Bladder microvascular endothelial cell (primary cell): ENCODE data around the gene BDP1. TPM values are rescaled to one million over a fixed set of nuclear protein-coding genes. Genes with fewer than 3 reads are reported as not detected.

Experiments
- total RNA-seq: library from RNA; depleted of rRNA; stranded (reverse); fragments of >200 nt; gene quantifications from 2 replicates; pipeline ENCODE4 v1.2.3, GENCODE V29; 2014

The BDP1 gene, protein sequence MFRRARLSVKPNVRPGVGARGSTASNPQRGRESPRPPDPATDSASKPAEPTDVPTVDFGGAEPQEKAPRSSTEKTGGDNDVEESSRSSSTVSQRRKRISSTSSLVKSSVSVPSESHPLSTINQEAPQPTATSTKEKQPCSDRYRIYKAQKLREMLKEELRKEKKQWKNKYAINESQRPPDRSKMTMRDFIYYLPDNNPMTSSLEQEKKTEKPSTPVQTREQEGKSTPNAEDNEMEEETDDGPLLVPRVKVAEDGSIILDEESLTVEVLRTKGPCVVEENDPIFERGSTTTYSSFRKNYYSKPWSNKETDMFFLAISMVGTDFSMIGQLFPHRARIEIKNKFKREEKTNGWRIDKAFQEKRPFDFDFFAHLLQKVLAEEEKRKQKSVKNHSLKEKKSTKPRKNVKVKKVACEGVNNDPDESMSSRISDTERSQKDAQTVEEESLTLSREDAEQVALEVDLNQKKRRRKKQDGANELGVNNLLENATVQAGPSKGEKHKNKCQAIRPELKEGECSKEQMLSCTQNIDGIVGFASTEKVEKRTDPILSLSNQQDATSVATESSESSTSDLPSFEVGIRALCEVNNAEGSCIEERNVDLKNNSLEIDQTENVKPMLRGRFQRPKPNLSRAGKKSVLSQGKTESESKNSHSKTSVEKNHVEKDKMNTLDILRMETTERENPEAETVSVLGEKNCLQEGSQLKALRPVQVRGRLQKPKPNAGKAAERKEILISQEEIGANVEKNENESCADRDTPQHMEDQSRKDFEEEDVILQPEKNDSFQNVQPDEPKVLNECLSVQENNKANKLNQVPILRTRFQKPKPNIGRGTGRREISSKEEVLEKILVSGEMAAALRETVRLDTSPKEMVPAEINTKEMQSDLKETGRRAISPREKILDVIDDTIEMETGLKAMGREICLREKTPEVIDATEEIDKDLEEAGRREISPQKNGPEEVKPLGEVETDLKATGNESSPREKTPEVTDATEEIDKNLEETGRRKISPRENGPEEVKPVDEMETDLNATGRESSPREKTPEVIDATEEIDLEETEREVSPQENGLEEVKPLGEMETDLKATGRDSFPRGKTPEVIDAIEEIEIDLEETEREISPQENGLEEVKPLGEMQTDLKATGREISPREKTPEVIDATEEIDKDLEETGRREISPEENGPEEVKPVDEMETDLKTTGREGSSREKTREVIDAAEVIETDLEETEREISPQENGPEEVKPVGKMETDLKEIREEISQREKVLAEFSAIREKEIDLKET (N-terminal part only)
- total RNA-seq, result 12.1 and 36.1 TPM in 2 replicates

GRCh38 chr5:71455427-71456361, at the start of gene BDP1:
Gene BDP1 (plus strand): TSS chr5:71455651. CDS start chr5:71455878, 227 bp downstream.

DNA sequence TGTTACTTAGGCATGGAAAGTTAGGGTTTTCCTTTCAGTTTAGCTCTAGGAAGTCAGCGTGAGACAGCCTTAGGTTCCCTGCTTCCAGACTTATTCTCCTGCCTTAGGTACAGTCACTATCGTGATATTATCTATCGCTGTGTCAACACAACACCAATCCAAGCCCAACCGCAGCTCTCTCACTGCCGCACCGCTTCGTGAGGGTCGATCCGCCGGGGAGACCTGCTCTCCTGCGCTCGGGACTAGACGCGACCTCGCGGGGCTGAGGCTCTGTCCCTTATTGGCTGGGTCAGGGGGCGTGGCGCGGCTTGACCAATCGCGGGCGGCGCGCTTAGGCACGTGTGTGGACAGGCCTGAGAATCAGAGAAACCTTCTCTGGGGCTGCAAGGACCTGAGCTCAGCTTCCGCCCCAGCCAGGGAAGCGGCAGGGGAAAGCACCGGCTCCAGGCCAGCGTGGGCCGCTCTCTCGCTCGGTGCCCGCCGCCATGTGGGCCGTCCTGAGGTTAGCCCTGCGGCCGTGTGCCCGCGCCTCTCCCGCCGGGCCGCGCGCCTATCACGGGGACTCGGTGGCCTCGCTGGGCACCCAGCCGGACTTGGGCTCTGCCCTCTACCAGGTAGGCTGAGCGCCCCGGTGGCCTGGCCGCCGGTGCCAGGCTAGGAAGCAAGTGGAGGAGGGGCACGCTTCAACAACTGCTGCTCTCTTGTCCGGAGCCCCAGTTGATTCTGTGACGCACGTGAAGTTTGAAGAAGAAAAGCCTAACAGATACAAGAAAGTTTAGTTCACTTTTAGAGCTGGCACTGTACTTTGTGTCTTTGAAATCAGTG, 131.7 kb downstream of the BDP1 start, which contains the start of gene MCCC2:
TSS of gene MCCC2 (plus strand) at position 400 of the 825 bp plus-strand sequence. CDS start at position 486, 86 bp downstream.

Other genes with a start within 250 kb of the BDP1 start
- 9.9 and 37.3 TPM in 2 replicates for gene MCCC2, start 131.7 kb downstream of the BDP1 start, total RNA-seq